ENCODE results near the gene LRRC36.
A peak's percentile ranks its signal among the peaks of the same experiment; 100 is the strongest.

The LRRC36 gene, protein sequence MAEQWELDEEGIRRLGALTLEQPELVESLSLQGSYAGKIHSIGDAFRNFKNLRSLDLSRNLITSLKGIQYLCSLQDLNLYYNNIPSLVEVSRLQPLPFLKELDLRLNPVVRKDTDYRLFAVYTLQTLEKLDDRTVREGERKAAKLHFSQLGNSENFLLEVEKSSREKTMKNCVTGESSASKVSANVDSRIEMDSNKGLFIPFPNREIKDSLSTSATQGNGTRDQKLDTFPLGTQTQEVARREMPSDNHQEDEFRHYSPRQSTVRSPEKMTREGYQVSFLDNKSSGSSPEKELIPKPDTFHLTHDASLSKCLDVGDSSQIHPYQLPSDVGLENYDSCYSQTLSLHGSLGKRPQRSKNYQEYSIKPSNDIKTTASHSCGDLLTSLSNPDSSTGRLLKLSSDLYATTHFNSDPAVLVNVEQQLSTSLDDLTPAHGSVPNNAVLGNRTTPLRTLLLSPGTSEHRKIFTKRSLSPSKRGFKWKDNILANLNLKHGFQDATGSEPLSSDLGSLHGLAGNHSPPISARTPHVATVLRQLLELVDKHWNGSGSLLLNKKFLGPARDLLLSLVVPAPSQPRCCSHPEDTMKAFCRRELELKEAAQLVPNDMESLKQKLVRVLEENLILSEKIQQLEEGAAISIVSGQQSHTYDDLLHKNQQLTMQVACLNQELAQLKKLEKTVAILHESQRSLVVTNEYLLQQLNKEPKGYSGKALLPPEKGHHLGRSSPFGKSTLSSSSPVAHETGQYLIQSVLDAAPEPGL

DNA sequence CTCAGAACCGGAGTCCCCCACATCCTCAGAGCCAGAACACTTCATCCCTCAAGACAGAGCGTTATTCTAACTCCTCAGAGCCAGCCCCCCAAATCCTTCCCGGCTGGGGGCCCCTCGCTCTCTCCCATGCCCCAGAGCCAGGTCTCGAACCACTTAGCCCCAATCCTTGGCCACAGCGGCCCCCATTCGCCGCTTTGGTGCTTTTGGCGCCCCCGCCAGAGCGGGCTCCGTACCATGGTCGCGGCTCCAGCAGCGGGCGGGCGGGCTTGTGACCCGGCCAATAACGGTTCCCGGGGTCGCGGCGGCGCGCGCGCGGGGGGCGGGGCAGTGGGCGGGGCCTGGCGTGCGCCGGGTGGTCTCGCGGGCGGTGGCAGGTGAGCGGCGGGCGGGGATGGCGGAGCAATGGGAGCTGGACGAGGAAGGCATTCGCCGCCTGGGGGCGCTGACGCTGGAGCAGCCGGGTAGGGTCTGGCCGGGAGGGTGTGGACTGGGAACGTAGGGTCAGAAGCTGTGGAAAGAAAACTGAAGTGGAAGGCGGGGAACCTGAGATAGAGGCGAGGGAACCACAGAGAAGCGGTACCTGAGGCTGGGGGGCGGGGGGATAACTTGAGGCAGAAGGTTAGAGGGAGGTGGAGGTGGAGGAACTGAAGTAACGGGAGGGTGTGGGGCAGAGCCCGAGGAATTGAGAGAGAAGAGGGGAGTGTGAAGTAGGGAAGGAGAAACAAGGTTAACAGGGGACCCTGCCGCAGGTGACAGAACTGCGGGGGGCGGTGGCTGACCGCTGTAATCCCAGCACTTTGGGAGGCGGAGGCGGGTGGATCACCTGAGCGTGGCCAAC is at the start of gene LRRC36, which contains the start of gene KCTD19:
TSS of gene LRRC36 (plus strand) at position 344 of the 838 bp plus-strand sequence. CDS start at position 392, 48 bp downstream.
TSS of gene KCTD19 (minus strand) at position 270 of the 838 bp plus-strand sequence. CDS start at position 236, 34 bp downstream.
- peak; percentile 42 for DNase-seq (ENCODE audit: low read depth)

GRCh38 chr16:67277294-67277998 is 49.2 kb upstream of the LRRC36 start:
- DNase-seq (ENCODE audit: low read depth), result no peak

GRCh38 chr16:67277999-67278772 is 48.4 kb upstream of the LRRC36 start:
- DNase-seq (ENCODE audit: low read depth), result no peak

DNA sequence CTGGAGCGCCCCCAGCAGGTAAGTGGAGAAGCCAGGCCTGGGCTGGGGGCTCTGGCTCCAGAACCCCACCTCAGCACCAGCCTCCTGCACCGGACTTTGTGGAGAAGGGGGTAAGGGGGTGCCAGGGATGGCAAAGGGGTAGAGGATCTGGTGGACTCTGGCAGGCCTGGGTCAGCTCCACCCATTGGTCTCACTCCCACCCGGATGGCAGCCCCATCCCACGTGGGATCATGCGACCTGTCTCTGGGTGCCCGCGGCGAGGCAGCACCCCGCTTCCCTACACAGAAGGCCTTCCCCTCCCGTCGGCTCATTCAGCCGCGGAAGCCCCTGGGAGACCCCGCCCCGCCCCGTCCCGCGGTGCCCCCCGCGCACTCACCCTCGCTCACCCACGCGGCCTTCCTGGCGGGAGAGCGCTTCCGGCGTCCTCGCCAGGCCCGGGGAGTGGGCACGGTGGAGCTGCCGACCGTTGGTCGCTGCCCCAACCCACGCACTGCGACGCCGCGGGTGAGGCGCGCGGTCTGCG is 47.8 kb upstream of the LRRC36 start:
- DNase-seq (ENCODE audit: low read depth), result no peak

DNA sequence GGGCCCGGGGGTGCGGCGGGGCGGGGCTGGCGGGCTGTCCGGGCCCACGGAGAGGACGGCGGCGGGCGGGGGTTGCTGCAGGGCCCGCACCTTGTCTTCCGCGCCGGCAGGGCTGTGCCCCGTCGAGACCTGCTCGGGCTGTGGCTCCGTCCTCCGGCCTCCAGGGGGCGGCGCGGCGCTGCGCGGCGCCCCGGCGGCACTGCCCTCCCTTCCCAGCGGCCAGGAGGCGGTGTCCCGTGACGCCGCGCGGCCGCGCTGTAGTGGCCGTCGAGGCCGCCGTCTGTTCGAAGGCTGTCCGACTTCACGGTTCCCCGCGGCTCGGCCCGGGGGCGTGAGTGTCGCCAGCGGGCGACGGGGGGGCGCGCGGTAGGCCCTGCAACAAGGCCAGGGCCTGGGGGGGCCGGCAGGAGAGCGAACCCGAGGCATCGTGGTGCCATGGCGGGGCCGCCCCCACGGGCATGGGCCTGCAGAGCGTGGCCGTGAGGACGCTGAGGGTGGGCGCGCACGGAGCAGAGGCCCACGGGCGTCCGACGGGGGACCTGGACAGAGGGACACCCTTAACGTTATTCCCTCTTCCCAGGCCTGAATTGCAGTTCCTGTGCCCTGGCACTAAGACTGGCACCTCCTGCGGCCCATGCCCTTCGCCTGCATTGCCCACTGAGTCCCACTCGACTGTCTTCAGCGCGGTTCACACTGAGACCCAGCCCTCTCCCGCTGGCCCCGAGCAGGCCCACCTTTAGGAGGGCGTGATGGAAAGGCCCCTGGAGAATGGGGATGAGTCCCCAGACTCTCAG is 47.1 kb upstream of the LRRC36 start, which contains the start of gene PLEKHG4:
TSS of gene PLEKHG4 (plus strand) at position 237 of the 794 bp plus-strand sequence. CDS start at position 750, 513 bp downstream.
- peak; percentile 53 for DNase-seq (ENCODE audit: low read depth)

- DNase-seq (ENCODE audit: low read depth), result no peak
Observed at GRCh38 chr16:67280090-67281015, 46.3 kb upstream of the LRRC36 start.

DNA sequence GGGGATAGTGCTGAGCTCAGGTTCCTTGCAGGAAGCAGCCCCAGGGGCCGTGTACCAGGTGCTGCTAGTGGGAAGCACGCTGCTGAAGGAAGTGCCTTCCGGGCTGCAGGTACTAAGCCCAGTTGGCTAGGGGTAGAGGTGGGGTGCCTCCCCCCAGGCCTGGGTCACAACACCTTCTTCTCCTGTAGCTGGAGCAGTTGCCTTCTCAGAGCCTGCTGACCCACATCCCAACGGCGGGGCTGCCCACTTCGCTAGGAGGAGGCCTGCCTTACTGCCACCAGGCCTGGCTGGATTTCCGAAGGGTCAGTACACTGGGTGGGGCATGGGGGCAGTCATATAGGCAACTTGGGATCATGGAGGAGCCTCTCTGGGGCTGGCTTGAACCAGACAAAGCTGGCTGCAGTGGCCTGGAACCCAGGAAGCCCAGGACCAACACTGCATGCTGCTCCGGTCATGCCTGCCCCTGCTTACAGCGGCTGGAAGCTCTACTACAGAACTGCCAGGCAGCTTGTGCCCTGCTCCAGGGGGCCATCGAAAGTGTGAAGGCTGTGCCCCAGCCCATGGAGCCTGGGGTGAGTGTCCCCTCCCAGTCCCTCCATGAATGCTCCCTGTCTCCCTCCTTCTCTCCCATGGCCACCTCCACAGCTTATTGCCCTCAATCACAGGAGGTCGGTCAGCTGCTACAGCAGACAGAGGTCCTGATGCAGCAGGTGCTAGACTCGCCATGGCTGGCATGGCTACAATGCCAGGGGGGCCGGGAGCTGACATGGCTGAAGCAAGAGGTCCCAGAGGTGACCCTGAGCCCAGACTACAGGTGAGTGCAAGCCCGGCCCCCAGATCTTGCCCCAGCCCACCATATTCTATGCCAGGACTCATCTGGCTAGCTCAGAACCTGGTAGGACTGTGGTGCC is 44.8 kb upstream of the LRRC36 start:
- DNase-seq (ENCODE audit: low read depth), result no peak

- DNase-seq (ENCODE audit: low read depth), result no peak
Observed at GRCh38 chr16:67282447-67282805, 44.2 kb upstream of the LRRC36 start.

GRCh38 chr16:67283039-67283825 is 43.4 kb upstream of the LRRC36 start:
- DNase-seq (ENCODE audit: low read depth), result no peak

GRCh38 chr16:67283826-67284555 is 42.6 kb upstream of the LRRC36 start:
- DNase-seq (ENCODE audit: low read depth), result no peak

DNA sequence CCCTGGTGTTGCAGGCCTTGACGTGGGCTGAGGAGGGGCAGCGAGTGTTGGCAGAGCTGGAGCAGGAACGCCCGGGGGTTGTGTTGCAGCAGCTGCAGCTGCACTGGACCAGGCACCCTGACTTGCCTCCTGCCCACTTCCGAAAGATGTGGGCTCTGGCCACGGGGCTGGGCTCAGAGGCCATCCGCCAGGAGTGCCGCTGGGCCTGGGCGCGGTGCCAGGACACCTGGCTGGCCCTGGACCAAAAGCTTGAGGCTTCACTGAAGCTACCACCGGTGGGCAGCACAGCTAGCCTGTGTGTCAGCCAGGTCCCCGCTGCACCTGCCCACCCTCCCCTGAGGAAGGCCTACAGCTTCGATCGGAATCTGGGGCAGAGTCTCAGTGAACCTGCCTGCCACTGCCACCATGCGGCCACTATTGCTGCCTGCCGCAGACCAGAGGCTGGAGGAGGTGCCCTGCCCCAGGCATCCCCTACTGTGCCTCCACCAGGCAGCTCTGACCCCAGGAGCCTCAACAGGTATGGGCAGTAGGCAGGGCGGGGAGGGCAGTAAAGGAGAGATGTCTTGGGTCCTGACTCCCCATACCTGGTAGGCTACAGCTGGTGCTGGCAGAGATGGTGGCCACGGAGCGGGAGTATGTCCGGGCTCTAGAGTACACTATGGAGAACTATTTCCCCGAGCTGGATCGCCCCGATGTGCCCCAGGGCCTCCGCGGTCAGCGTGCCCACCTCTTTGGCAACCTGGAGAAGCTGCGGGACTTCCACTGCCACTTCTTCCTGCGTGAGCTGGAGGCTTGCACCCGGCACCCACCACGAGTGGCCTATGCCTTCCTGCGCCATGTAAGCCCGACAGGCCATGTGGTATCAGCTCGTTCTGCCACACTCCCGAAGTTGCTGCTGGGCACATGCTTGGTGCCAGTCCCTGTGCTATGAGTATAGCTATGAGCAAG is 41.6 kb upstream of the LRRC36 start:
- no peak for DNase-seq (ENCODE audit: low read depth)

DNA sequence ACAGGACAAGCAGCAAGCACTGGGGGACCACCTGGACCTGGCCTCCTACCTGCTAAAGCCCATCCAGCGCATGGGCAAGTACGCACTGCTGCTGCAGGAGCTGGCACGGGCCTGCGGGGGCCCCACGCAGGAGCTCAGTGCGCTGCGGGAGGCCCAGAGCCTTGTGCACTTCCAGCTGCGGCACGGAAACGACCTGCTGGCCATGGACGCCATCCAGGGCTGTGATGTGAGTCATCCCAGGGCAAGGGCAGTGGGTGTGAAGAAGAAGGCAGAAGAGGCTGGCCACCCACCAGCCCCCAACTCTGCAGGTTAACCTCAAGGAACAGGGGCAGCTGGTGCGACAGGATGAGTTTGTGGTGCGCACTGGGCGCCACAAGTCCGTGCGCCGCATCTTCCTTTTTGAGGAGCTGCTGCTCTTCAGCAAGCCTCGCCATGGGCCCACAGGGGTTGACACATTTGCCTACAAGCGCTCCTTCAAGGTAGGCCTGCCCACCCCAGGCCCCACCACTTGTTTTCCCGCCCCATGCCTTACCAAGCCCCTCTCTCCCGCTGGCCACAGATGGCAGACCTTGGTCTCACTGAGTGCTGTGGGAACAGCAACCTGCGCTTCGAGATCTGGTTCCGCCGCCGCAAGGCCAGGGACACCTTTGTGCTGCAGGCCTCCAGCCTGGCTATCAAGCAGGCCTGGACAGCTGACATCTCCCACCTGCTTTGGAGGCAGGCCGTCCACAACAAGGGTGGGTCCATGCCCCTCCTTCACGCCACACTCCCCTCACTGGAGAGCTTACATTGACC is 40.0 kb upstream of the LRRC36 start:
- DNase-seq (ENCODE audit: low read depth), result no peak

- DNase-seq (ENCODE audit: low read depth), result no peak
Observed at GRCh38 chr16:67287960-67288359, 38.7 kb upstream of the LRRC36 start.

- no peak for DNase-seq (ENCODE audit: low read depth)
Observed at GRCh38 chr16:67291461-67291860, 35.2 kb upstream of the LRRC36 start.
